ENCODE results near the gene DCAF15.

The DCAF15 gene

GRCh38 chr19:13974073-13974472 is 21.8 kb downstream of the DCAF15 start:
- in situ Hi-C loops (cut with MboI; ENCODE audit: low sequenced_read_pairs), result no loop called here

GRCh38 chr19:13975870-13976269 is 23.6 kb downstream of the DCAF15 start:
- in situ Hi-C loops (cut with MboI; ENCODE audit: low sequenced_read_pairs), result no loop called here

- in situ Hi-C loops (cut with MboI; ENCODE audit: low sequenced_read_pairs), result no loop called here
Observed at GRCh38 chr19:13976446-13976845, 24.1 kb downstream of the DCAF15 start.

GRCh38 chr19:13977803-13978202 is 25.5 kb downstream of the DCAF15 start:
- in situ Hi-C loops (cut with MboI; ENCODE audit: low sequenced_read_pairs), result no loop called here

GRCh38 chr19:13978351-13979243 is 26.3 kb downstream of the DCAF15 start:
- in situ Hi-C loops (cut with MboI; ENCODE audit: low sequenced_read_pairs), result no loop called here

GRCh38 chr19:13979244-13979615 is 26.9 kb downstream of the DCAF15 start:
- in situ Hi-C loops (cut with MboI; ENCODE audit: low sequenced_read_pairs), result no loop called here

GRCh38 chr19:13979686-13980085 is 27.4 kb downstream of the DCAF15 start:
- in situ Hi-C loops (cut with MboI; ENCODE audit: low sequenced_read_pairs), result no loop called here

GRCh38 chr19:13980340-13980739 is 28.0 kb downstream of the DCAF15 start:
- in situ Hi-C loops (cut with MboI; ENCODE audit: low sequenced_read_pairs), result no loop called here

GRCh38 chr19:13981021-13981420 is 28.7 kb downstream of the DCAF15 start:
- in situ Hi-C loops (cut with MboI; ENCODE audit: low sequenced_read_pairs), result no loop called here

- in situ Hi-C loops (cut with MboI; ENCODE audit: low sequenced_read_pairs), result no loop called here
Observed at GRCh38 chr19:13981467-13981866, 29.2 kb downstream of the DCAF15 start.

- in situ Hi-C loops (cut with MboI; ENCODE audit: low sequenced_read_pairs), result no loop called here
Observed at GRCh38 chr19:13981988-13982501, 29.7 kb downstream of the DCAF15 start.

GRCh38 chr19:13982773-13983172 is 30.5 kb downstream of the DCAF15 start:
- in situ Hi-C loops (cut with MboI; ENCODE audit: low sequenced_read_pairs), result no loop called here

GRCh38 chr19:13983213-13983889 is 31.0 kb downstream of the DCAF15 start:
- in situ Hi-C loops (cut with MboI; ENCODE audit: low sequenced_read_pairs), result no loop called here

GRCh38 chr19:13984186-13984585 is 31.9 kb downstream of the DCAF15 start:
- in situ Hi-C loops (cut with MboI; ENCODE audit: low sequenced_read_pairs), result no loop called here

GRCh38 chr19:13984875-13985741 is 32.8 kb downstream of the DCAF15 start:
- in situ Hi-C loops (cut with MboI; ENCODE audit: low sequenced_read_pairs), result no loop called here

- in situ Hi-C loops (cut with MboI; ENCODE audit: low sequenced_read_pairs), result no loop called here
Observed at GRCh38 chr19:13985771-13986347, 33.5 kb downstream of the DCAF15 start.

- in situ Hi-C loops (cut with MboI; ENCODE audit: low sequenced_read_pairs), result no loop called here
Observed at GRCh38 chr19:13986348-13986904, 34.1 kb downstream of the DCAF15 start.

- in situ Hi-C loops (cut with MboI; ENCODE audit: low sequenced_read_pairs), result no loop called here
Observed at GRCh38 chr19:13987101-13987890, 35.0 kb downstream of the DCAF15 start.

GRCh38 chr19:13989487-13989886 is 37.2 kb downstream of the DCAF15 start:
- in situ Hi-C loops (cut with MboI; ENCODE audit: low sequenced_read_pairs), result no loop called here

- in situ Hi-C loops (cut with MboI; ENCODE audit: low sequenced_read_pairs), result no loop called here
Observed at GRCh38 chr19:13990085-13990484, 37.8 kb downstream of the DCAF15 start.
